Activated T-cell treated with anti-CD3 and anti-CD28 coated beads, Interleukin-2, amount 50 U/mL, for 24 hours (primary cell): Measurements from ENCODE around the gene BEGAIN.
A peak's percentile ranks its signal among the peaks of the same experiment; 100 is the strongest.

Experiments
- DNase-seq: peaks from one replicate; pipeline ENCODE4 v3.0.0-alpha.2; 2020
- H3K27ac Mint-ChIP-seq: 2 replicates; pipeline ENCODE4 v1.8.0; 2020; ENCODE audit warnings: mild to moderate bottlenecking, mixed read lengths
- H3K27me3 Mint-ChIP-seq: 2 replicates; pipeline ENCODE4 v1.8.0; 2020; ENCODE audit warnings: mixed read lengths
- H3K36me3 Mint-ChIP-seq: 2 replicates; pipeline ENCODE4 v1.8.0; 2020; ENCODE audit warnings: low read depth, mixed read lengths
- H3K4me1 Mint-ChIP-seq: 2 replicates; pipeline ENCODE4 v1.8.0; 2020; ENCODE audit warnings: low read depth, mixed read lengths
- H3K4me3 Mint-ChIP-seq: 2 replicates; pipeline ENCODE4 v1.8.0; 2020; ENCODE audit warnings: mild to moderate bottlenecking, moderate library complexity, mixed read lengths
- H3K9me3 Mint-ChIP-seq: 2 replicates; pipeline ENCODE4 v1.8.0; 2020; ENCODE audit warnings: mixed read lengths

The BEGAIN gene

GRCh38 chr14:100574642-100575031, 12.6 kb downstream of the BEGAIN start:
- Mint-ChIP-seq H3K4me3 (no peak overlapping the region), H3K27ac (no peak overlapping the region), H3K9me3 (no peaks in the 10 kb centered on the region), H3K36me3 (no peaks in the 10 kb centered on the region), H3K27me3 (peaks cover 25% of the 10 kb centered on the region), H3K4me1 (peaks cover 2% of the 10 kb centered on the region)
- no peak for DNase-seq

DNA sequence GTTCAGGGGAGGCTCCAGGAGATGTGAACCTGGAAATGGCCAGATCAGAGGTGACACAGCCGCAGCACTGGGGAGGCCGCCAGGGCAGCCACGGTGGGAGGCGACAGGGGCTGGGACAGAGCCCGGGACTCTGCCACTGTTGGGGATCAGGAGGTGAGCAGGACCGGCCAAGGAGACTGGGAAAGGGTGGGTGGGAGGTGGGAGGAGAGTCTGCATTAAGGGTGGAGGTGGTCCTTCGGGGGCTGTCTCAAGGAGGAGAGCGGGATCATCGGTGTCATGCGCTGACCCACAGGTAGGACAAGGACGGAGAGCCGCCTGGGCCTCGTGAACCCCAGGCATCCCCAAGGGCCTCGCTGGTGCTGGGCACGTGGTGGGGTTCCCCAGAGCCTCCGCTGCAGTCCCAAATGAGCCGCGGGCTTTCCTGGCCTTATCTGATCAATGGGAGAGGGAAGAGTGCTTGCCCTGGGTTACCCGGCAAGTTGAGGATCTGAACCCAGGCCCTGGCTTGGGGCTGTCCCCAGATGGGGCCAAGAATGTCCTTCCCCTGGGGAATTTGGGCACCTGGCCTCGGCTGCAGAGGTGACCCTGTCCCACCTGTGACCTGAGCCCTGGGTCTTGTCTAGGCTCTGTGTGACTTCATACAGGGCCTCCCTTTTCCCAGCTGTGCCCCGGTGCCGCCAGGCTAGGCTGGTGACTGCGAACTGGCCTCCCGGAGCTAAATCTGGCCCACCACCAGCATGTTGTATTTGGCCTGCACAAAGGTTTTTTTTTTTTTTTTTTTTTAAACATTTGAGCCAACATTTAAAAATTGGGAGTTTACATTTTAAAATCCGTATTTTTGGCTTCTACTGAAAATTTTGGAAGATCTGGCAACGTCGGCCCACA, 13.2 kb downstream of the BEGAIN start:
- H3K4me1 Mint-ChIP-seq, result peaks cover 5% of the 10 kb centered on the region
- no peak overlapping the region for H3K4me3 Mint-ChIP-seq
- peaks cover 32% of the 10 kb centered on the region for H3K27me3 Mint-ChIP-seq
- no peak overlapping the region for H3K27ac Mint-ChIP-seq
- no peaks in the 10 kb centered on the region for H3K9me3 Mint-ChIP-seq
- DNase-seq, result no peak
- H3K36me3 Mint-ChIP-seq, result no peaks in the 10 kb centered on the region

DNA sequence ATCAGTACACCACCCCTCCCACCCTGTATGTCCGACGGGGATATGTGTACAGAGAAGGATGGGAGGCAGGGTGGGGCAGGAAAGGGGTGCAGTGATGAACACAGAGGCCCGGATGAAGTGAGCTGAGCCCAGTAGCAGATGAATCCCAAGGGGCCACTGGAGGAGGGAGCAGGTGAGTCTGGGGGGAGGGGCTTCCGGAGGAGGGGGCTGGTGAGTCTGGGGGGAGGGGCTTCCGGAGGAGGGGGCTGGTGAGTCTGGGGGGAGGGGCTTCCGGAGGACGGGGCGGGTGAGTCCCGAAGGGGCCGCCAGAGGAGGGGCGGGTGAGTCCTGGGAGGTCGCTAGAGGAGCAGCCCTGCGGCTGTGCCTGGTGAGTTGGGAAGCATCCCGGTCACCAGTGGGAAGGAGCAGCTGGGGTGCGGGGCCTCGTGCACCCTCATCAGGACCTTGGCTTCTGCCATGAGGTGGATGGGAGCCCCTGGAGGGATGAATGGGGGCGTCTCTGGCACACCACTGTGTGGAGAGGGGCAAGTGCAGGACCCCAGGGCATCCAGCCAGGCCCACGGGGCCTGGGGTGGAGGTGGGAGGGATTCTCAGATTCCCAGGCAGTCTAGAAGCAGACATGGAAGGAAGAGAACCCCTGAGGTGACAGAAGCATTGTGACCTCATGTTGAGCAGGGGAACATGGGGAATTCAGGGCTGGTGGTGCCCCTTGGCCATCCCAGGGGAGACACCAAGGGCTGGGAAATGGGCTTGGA, 14.0 kb downstream of the BEGAIN start:
- Mint-ChIP-seq H3K27me3 (peaks cover 32% of the 10 kb centered on the region), H3K27ac (no peak overlapping the region), H3K9me3 (no peaks in the 10 kb centered on the region), H3K4me1 (peaks cover 5% of the 10 kb centered on the region), H3K4me3 (no peak overlapping the region), H3K36me3 (no peaks in the 10 kb centered on the region)
- no peak for DNase-seq

DNA sequence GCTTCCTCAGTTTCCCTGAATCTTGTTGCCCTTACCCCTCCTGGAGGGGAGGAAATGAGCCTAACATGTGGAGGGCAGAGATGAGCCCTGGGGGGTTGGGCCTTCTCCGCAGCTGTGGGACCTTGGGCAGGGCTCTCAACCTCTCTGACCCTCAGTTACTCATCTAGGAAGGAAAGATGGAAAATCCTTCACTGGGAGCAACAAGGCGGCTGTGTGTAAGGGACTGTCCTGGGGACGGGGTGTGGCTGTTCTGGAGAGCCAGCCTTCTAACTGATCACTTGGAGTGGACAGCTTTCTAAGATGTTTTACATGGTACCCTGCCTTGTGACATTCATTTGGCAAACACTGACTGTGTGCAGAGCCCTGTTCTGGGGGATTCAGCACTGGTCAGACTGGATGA, 14.7 kb downstream of the BEGAIN start:
- no peak for DNase-seq
- no peak overlapping the region for H3K4me3 Mint-ChIP-seq
- no peaks in the 10 kb centered on the region for H3K9me3 Mint-ChIP-seq
- H3K27ac Mint-ChIP-seq, result no peak overlapping the region
- H3K4me1 Mint-ChIP-seq, result peaks cover 5% of the 10 kb centered on the region
- H3K27me3 Mint-ChIP-seq, result peaks cover 32% of the 10 kb centered on the region
- no peaks in the 10 kb centered on the region for H3K36me3 Mint-ChIP-seq

DNA sequence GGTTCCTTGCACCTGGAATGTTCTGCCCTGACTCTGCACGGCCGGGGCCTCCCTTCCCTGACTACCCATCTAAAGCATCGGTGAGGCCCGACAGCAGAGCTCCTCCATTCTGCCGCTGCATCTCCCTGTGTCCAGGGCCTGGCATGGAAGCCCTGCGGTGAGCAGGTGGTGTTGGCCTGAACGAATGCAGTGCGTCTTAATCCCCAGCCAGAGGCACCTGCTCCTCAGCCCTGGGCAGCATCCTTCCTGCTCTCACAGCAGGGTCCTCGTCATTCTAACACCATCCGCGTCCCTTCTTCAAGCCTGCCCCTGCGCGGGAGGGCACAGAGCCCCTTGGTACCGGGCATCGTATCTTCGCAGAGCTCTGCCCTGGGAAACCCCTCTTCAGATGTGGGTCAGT, 15.4 kb downstream of the BEGAIN start:
- Mint-ChIP-seq H3K4me3 (no peak overlapping the region), H3K9me3 (no peaks in the 10 kb centered on the region), H3K36me3 (no peaks in the 10 kb centered on the region), H3K27ac (no peak overlapping the region), H3K27me3 (peaks cover 35% of the 10 kb centered on the region), H3K4me1 (peaks cover 5% of the 10 kb centered on the region)
- DNase-seq, result no peak

- H3K4me3 Mint-ChIP-seq, result no peak overlapping the region
- no peaks in the 10 kb centered on the region for H3K36me3 Mint-ChIP-seq
- no peak for DNase-seq
- peaks cover 45% of the 10 kb centered on the region for H3K27me3 Mint-ChIP-seq
- no peaks in the 10 kb centered on the region for H3K9me3 Mint-ChIP-seq
- no peak overlapping the region for H3K27ac Mint-ChIP-seq
- H3K4me1 Mint-ChIP-seq, result peaks cover 5% of the 10 kb centered on the region
These were observed 16.3 kb downstream of the BEGAIN start for GRCh38 chr14:100570726-100571454.

DNA sequence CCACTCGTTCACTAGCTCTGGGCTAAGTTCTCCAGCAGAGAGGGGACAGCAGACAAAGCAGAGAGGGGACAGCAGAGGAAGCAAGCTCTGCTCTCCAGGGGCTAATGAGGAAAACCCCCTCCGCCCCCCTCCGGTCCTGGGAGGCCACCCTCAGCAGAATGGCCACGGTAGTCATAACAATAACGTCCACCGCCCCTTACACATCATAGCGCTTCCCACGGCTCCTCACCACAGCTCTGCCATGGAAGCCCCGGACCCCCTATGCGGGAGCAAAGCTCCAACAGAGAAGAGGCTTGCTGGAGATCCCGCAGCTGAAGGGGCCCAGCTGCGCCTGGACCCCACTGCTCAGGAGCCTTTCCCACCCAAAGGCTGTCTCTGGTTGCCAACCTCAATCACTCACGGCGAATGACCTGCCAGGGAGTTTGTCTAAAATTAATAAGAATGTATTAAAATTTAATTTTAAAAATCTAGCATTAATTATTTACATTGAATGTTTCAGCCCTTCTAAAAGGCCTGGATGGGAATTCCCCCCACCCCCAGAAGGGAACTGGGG, 17.4 kb downstream of the BEGAIN start:
- H3K27ac Mint-ChIP-seq, result no peak overlapping the region
- no peaks in the 10 kb centered on the region for H3K9me3 Mint-ChIP-seq
- no peaks in the 10 kb centered on the region for H3K36me3 Mint-ChIP-seq
- DNase-seq, result no peak
- peaks cover 5% of the 10 kb centered on the region for H3K4me1 Mint-ChIP-seq
- H3K27me3 Mint-ChIP-seq, result peaks cover 56% of the 10 kb centered on the region
- no peak overlapping the region for H3K4me3 Mint-ChIP-seq

GRCh38 chr14:100568998-100569733, 18.1 kb downstream of the BEGAIN start:
- Mint-ChIP-seq H3K27ac (no peak overlapping the region), H3K36me3 (no peaks in the 10 kb centered on the region), H3K9me3 (no peaks in the 10 kb centered on the region), H3K4me3 (peak overlapping the region; percentile 50), H3K4me1 (peaks cover 5% of the 10 kb centered on the region), H3K27me3 (peaks cover 58% of the 10 kb centered on the region)
- DNase-seq, result no peak

GRCh38 chr14:100568164-100568997, 18.8 kb downstream of the BEGAIN start:
- H3K36me3 Mint-ChIP-seq, result no peaks in the 10 kb centered on the region
- DNase-seq, result no peak
- peaks cover 5% of the 10 kb centered on the region for H3K4me1 Mint-ChIP-seq
- H3K9me3 Mint-ChIP-seq, result no peaks in the 10 kb centered on the region
- peaks cover 59% of the 10 kb centered on the region for H3K27me3 Mint-ChIP-seq
- H3K27ac Mint-ChIP-seq, result no peak overlapping the region
- H3K4me3 Mint-ChIP-seq, result no peak overlapping the region

DNA sequence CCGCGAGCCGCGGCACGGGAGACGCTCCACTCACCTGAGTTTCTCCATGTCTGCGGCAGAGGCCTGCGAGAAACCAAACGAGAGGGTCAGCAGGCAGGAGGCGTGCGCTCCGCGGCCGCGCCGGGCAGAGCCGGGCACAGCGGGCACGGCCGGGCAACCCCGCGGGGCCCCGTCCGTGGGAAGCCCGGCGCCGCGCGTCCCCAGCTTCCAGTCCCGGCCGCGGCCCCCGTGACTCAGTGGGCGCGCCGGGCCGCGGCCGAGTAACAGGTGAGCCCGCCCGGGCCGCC, 19.4 kb downstream of the BEGAIN start:
- H3K27me3 Mint-ChIP-seq, result peaks cover 58% of the 10 kb centered on the region
- H3K4me3 Mint-ChIP-seq, result no peak overlapping the region
- no peak overlapping the region for H3K27ac Mint-ChIP-seq
- no peak for DNase-seq
- H3K4me1 Mint-ChIP-seq, result peaks cover 4% of the 10 kb centered on the region
- H3K36me3 Mint-ChIP-seq, result no peaks in the 10 kb centered on the region
- H3K9me3 Mint-ChIP-seq, result no peaks in the 10 kb centered on the region

- Mint-ChIP-seq H3K36me3 (no peaks in the 10 kb centered on the region), H3K4me3 (peak overlapping the region; percentile 23), H3K27me3 (peaks cover 53% of the 10 kb centered on the region), H3K4me1 (peaks cover 3% of the 10 kb centered on the region), H3K9me3 (no peaks in the 10 kb centered on the region), H3K27ac (no peak overlapping the region)
- DNase-seq, result no peak
These were observed 20.0 kb downstream of the BEGAIN start for GRCh38 chr14:100567009-100567876.

GRCh38 chr14:100566586-100566985, 20.6 kb downstream of the BEGAIN start:
- Mint-ChIP-seq H3K27ac (no peak overlapping the region), H3K4me3 (no peak overlapping the region), H3K36me3 (no peaks in the 10 kb centered on the region), H3K27me3 (peaks cover 49% of the 10 kb centered on the region), H3K4me1 (peaks cover 3% of the 10 kb centered on the region), H3K9me3 (no peaks in the 10 kb centered on the region)
- DNase-seq, result no peak

GRCh38 chr14:100566119-100566518, 21.1 kb downstream of the BEGAIN start:
- Mint-ChIP-seq H3K36me3 (no peaks in the 10 kb centered on the region), H3K9me3 (no peaks in the 10 kb centered on the region), H3K27me3 (peaks cover 46% of the 10 kb centered on the region), H3K4me1 (peaks cover 3% of the 10 kb centered on the region), H3K4me3 (peak overlapping the region; percentile 15), H3K27ac (no peak overlapping the region)
- DNase-seq, result no peak
